Measurements from ENCODE around the gene PSMB4. TPM values are rescaled to one million over a fixed set of nuclear protein-coding genes. Genes with fewer than 3 reads are reported as not detected.

Gene PSMB4
- polyA plus RNA-seq, 1 experiment = 468 TPM

- no peak for TF ChIP-seq CTCF (IDR thresholded peaks at IDR 0.05; ENCODE audit: insufficient read depth, low read depth, low read length)
- H3K36me3 ChIP-seq (ENCODE audit: control insufficient read depth, insufficient read depth, low read length) = peaks cover 31% of the 10 kb centered on the region
- H3K27me3 ChIP-seq (ENCODE audit: control insufficient read depth, insufficient read depth, low read length) = no peaks in the 10 kb centered on the region
- no peak for DNase-seq (ENCODE audit: low read depth)
- no peak overlapping the region for H3K4me3 ChIP-seq (ENCODE audit: low read depth, low read length)
- ChIA-PET POLR2A (interaction anchor here (0.7 kb wide), 1 partner anchor 33 kb away, joined by 3 read pairs; no protein-coding TSS in a partner anchor), CTCF (interaction anchor here (1.2 kb wide), 1 partner anchor 14 kb away, joined by 3 read pairs; no protein-coding TSS in a partner anchor)
Observed at GRCh38 chr1:151401860-151402259, 2.5 kb downstream of the PSMB4 start.

- CTCF ChIA-PET = interaction anchor here (0.8 to 1.2 kb wide), 2 partner anchors 10 to 13 kb away, joined by 3 read pairs; no protein-coding TSS in a partner anchor
- Histone ChIP-seq H3K36me3 (ENCODE audit: control insufficient read depth, insufficient read depth, low read length) (peaks cover 34% of the 10 kb centered on the region), H3K27me3 (ENCODE audit: control insufficient read depth, insufficient read depth, low read length) (no peaks in the 10 kb centered on the region), H3K4me3 (ENCODE audit: low read depth, low read length) (no peak overlapping the region)
- DNase-seq (ENCODE audit: low read depth) = no peak
- no peak for TF ChIP-seq CTCF (IDR thresholded peaks at IDR 0.05; ENCODE audit: insufficient read depth, low read depth, low read length)
- POLR2A ChIA-PET = interaction anchor here (0.7 kb wide), 1 partner anchor 53 kb away, joined by 3 read pairs; no protein-coding TSS in a partner anchor
Observed at GRCh38 chr1:151402764-151403163, 3.4 kb downstream of the PSMB4 start.

- TF ChIP-seq CTCF (IDR thresholded peaks at IDR 0.05; ENCODE audit: insufficient read depth, low read depth, low read length) = no peak
- DNase-seq (ENCODE audit: low read depth) = no peak
- POLR2A ChIA-PET = no interaction called here
- Histone ChIP-seq H3K27me3 (ENCODE audit: control insufficient read depth, insufficient read depth, low read length) (no peaks in the 10 kb centered on the region), H3K4me3 (ENCODE audit: low read depth, low read length) (no peak overlapping the region), H3K36me3 (ENCODE audit: control insufficient read depth, insufficient read depth, low read length) (peaks cover 37% of the 10 kb centered on the region)
- CTCF ChIA-PET = no interaction called here
Observed at GRCh38 chr1:151403612-151404011, 4.2 kb downstream of the PSMB4 start.

GRCh38 chr1:151405187-151405951 is 6.0 kb downstream of the PSMB4 start:
- ChIA-PET POLR2A (no interaction called here), CTCF (interaction anchor here (1.2 to 2.4 kb wide), 3 partner anchors 12 to 104 kb away, joined by 3 to 6 read pairs (median 5); no protein-coding TSS in a partner anchor)
- no peak for TF ChIP-seq CTCF (IDR thresholded peaks at IDR 0.05; ENCODE audit: insufficient read depth, low read depth, low read length)
- Histone ChIP-seq H3K27me3 (ENCODE audit: control insufficient read depth, insufficient read depth, low read length) (no peaks in the 10 kb centered on the region), H3K4me3 (ENCODE audit: low read depth, low read length) (no peak overlapping the region), H3K36me3 (ENCODE audit: control insufficient read depth, insufficient read depth, low read length) (peaks cover 41% of the 10 kb centered on the region)
- DNase-seq (ENCODE audit: low read depth) = no peak

- peaks cover 36% of the 10 kb centered on the region for H3K36me3 ChIP-seq (ENCODE audit: control insufficient read depth, insufficient read depth, low read length)
- no peak for TF ChIP-seq CTCF (IDR thresholded peaks at IDR 0.05; ENCODE audit: insufficient read depth, low read depth, low read length)
- ChIA-PET POLR2A (no interaction called here), CTCF (interaction anchor here (1.2 to 2.4 kb wide), 3 partner anchors 11 to 105 kb away, joined by 3 to 6 read pairs (median 5); no protein-coding TSS in a partner anchor)
- no peak overlapping the region for H3K4me3 ChIP-seq (ENCODE audit: low read depth, low read length)
- no peak for DNase-seq (ENCODE audit: low read depth)
- H3K27me3 ChIP-seq (ENCODE audit: control insufficient read depth, insufficient read depth, low read length) = no peaks in the 10 kb centered on the region
Observed at GRCh38 chr1:151406176-151406575, 6.8 kb downstream of the PSMB4 start.
